ENCODE results near the gene EEIG1.
A peak's percentile ranks its signal among the peaks of the same experiment; 100 is the strongest.

EEIG1 gene

DNA sequence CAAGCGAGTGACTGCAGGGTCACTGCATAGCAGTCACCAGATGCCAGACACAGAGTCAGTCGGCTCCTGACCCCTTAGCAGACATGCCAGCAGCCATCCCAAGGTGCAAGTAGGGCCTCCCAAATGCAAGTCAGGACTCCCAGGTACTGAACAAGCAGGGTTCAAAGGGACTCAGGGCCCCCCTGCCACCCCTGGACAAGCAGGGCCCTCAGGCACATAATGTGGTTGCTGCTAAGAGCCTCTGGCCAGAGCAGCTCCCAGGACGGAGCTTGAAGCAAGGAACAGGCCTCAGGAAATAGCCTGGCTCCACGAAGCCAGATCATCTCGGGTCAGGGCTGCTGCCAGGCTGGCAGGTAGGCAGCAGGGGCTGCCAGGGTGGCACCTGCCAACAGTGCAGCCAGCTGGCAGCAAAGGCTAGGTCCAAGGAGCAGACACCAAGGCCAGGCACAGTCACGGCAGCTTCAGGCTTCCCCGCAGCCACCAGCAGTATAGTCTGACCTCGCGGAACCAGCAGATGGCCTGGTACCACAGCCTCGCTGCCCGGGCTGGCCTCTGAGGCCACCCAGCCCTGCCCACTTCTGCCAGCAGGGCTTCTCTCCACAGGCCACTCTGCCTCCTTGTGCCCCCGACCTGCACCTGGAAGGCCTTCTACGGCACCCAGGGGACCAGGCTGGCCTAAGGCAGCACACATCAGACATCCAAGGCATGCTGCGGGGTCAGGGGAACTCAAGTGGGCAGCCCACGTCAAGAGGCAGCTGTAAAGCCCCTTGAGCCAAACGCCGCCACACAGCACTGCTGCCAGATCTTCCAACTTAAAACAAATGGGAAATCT is 7.4 kb downstream of the EEIG1 start:
- H3K27ac ChIP-seq = peak overlapping the region; percentile 100
- TF ChIP-seq, protein P1, sequence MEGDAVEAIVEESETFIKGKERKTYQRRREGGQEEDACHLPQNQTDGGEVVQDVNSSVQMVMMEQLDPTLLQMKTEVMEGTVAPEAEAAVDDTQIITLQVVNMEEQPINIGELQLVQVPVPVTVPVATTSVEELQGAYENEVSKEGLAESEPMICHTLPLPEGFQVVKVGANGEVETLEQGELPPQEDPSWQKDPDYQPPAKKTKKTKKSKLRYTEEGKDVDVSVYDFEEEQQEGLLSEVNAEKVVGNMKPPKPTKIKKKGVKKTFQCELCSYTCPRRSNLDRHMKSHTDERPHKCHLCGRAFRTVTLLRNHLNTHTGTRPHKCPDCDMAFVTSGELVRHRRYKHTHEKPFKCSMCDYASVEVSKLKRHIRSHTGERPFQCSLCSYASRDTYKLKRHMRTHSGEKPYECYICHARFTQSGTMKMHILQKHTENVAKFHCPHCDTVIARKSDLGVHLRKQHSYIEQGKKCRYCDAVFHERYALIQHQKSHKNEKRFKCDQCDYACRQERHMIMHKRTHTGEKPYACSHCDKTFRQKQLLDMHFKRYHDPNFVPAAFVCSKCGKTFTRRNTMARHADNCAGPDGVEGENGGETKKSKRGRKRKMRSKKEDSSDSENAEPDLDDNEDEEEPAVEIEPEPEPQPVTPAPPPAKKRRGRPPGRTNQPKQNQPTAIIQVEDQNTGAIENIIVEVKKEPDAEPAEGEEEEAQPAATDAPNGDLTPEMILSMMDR (conservative IDR thresholded peaks at IDR 0.05) = no peak

DNA sequence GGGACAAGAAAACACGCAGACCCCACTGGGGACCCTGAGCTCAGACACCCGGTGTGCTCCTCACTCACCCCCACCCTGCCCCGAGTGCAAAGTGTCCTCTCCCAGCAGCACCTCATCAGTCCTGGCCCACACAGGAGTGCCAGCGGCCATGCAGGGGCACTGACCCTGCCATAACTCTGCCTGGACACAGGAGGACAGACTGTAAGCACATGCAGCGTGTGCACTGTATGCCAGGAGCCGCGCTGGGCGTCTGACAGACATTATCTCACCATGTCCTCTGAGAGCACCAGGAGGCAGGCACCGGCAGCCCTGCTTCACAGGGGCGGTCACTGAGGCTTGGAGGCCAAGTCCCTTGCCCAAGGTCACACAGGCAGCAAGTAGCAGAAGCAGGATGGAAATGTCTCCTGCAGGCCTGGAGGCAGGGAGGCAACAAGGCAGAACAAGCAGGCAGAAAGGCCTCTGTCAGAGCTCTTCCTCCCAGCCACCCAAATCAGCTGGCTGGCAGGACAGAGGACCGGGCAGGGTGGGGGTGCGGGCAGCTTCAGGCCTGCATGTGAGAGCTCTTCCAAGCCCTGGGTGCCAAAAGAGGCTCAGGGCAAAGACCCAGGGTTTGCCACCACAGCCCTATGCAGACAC is 8.4 kb downstream of the EEIG1 start:
- H3K27ac ChIP-seq = peak overlapping the region; percentile 100

DNA sequence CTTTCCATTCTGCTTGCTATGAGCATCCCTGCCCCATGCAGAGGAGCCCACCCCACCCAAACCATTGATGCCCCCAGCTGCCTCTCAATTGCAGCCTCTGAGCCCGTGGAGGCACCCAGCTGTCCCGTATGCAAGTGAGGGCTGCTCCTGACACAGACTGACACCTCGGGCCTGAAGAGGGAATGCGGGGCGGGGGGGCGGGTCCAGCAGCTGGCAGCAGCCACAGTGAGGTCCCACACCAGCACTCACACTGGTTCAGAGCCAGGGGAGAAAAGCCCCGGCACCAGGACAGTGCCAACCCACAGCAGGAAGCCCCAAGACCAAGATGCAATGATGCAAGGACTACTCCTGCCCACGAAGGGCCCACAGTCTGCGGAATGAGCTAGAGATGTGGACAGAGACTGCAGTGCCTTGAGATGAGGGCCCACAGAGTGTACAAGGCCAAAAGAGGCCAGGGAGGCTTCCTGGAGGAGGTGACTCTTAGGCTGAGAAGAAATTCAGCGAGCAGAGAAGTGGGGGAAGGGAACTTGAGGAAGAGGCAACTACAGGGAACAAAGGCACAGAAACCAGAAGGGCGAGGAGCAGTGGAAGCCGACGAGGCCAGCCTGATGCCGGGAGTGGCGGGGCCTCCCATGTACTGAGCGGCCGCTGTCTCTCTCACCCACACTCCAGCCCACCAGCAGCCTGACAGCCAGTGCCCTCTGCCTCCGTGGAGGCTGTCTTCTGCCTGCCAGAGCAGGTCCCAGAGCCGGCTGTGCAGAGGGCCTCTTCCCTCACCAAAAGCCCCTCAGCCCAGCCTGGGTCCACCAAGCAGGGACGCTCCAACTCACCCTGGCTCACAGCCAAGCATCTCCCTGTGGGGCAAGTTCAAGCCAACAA is 9.2 kb downstream of the EEIG1 start:
- TF ChIP-seq, protein P1 (conservative IDR thresholded peaks at IDR 0.05) = no peak
- H3K27ac ChIP-seq = peak overlapping the region; percentile 100

More for the DNA sequence above, 8.4 kb downstream of the EEIG1 start:
- TF ChIP-seq, protein P1 (conservative IDR thresholded peaks at IDR 0.05) = no peak

DNA sequence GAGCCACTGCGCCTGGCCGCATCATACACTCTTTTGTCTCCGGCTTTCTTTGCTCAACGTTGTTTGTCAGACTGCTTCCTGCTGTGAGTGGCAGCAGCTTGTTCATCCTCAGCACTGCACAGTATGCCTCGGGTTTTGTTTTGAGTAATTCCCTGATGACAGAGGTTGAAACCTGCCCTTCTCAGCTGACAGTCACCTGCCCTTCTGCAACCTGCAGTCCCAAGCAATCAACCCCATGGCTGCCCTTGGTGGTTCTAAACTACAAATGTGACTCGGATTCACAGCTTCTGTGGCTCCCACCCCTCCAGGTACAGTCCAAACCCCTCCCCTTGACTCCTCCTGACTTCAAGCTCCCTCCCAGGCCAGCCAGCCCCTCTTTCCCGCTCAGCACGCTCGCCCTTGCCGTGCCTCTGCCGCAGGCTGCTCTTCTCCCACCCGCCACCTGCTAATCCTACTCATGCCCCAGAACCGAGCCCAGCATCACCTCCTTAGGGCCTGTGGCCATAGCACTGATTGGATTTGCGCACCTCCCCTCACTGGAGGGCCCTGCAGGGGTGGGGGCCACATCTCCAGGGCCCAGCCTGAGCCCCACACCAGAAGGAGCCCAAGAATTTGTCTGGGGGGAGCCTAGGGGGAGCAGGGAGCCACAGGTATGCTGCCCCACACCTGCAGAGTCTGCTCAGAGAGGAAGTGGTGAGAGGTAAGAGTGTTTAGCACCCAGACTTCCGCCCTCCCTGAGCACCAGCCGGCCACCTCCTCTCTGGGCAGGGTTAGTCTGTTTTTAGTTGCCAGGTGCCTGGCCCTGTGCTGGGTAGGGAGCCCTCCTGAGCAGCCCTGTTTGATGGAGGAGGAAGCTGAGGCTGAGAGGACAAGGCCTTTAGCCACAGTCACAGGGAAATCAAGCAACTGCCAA is 10.1 kb downstream of the EEIG1 start:
- H3K27ac ChIP-seq = peak overlapping the region; percentile 100

DNA sequence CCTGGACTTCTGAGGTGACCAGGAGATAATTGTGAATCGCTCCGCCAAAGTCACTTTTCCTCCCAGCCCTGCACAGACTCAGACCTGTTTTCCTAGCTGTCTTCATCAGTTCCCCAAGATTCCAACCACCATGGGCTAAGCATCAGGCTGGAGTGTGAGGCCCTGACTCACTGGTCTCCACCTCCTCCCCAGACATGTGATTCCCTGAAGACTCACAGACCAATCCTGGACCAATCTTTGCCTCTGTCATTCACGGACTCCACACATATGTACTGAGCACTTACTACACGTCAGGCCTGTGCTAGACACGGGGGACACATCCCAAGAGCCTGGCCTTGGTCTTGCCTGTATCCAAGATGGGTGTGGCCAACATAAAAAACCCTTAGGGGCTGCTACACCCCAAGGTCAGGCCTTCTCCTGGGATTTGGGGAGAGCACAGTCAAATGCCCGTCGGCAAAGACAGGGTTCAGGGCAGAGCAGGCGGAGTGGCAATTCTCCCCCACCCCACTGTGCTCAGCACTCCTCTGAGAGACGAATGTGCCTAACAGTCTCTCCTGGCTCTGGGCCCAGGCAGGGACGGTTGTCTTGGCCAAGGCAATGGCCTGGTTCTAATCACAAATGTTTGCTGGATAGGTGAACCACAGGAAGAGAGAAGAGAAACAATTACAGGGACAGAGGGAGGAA is 11.9 kb downstream of the EEIG1 start:
- peak overlapping the region; percentile 100 for H3K27ac ChIP-seq
- TF ChIP-seq, protein P1 (conservative IDR thresholded peaks at IDR 0.05) = no peak

More for the DNA sequence above, 10.1 kb downstream of the EEIG1 start:
- TF ChIP-seq, protein P1 (conservative IDR thresholded peaks at IDR 0.05) = no peak

DNA sequence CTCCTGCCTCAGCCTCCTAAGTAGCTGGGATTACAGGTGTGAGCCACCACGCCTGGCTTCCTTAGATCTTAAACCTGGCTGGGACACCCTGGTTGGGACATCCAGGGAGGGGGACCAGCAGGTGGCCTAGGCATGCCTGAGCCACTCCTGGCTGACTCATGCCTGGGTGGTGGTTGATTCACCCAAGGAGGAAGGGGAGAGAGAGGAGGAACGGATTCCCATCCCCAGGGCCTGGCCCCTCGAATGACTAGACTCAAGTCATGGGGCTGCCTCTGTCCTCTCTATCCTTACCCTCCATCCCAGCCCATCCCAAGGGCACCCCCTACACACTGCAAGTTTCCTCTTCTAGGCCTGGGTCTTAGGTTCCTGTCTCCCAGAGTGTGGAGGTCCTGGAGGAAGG is 12.7 kb downstream of the EEIG1 start:
- TF ChIP-seq, protein P1 (conservative IDR thresholded peaks at IDR 0.05) = no peak
- peak overlapping the region; percentile 100 for H3K27ac ChIP-seq
